Lower leg skin (tissue), 3 donors: ENCODE measurements around the gene SLC35B2.

Experiments used
- CTCF ChIP-seq, 3 donors: fragments of 450-650 bp; IDR thresholded peaks; one replicate each; pipeline ENCODE4 v1.5.1; 2016; ENCODE audit warnings: antibody characterized with exemption in 3 of 3, mild to moderate bottlenecking in 3 of 3, moderate library complexity in 2 of 3
- POLR2A ChIP-seq, 2 donors: fragments of 450-650 bp; IDR thresholded peaks; one replicate each; pipeline ENCODE4 v1.6.1; 2016 to 2017; ENCODE audit warnings: antibody characterized with exemption in 2 of 2, mild to moderate bottlenecking in 1 of 2, moderate library complexity in 1 of 2

- TF ChIP-seq CTCF (IDR thresholded peaks at IDR 0.05), result no peak
- TF ChIP-seq POLR2A (IDR thresholded peaks at IDR 0.05), result no peak
Measured at GRCh38 chr6:44286285-44286565, 28.9 kb upstream of the SLC35B2 start.
